Liver (tissue), 3 donors: ENCODE data around the gene C7orf57.

Experiments used
- ATF3 ChIP-seq: IDR thresholded peaks from 2 replicates; pipeline ENCODE4 v1.6.1; 2016; ENCODE audit warnings: antibody characterized with exemption
- EGR1 ChIP-seq, 2 donors: IDR thresholded peaks; 2 replicates each; pipeline ENCODE4 v1.6.1; 2016 to 2018; ENCODE audit warnings: antibody characterized with exemption in 2 of 2, low read depth in 2 of 2
- FOXA1 ChIP-seq: IDR thresholded peaks from 2 replicates; pipeline ENCODE4 v1.6.1; 2016; ENCODE audit warnings: antibody characterized with exemption
- HNF4G ChIP-seq: IDR thresholded peaks from 2 replicates; pipeline ENCODE4 v1.6.1; 2016; ENCODE audit warnings: antibody characterized with exemption
- JUND ChIP-seq, 2 donors: IDR thresholded peaks; 2 replicates each; pipeline ENCODE4 v1.6.1; 2016; ENCODE audit warnings: antibody characterized with exemption in 2 of 2
- RAD21 ChIP-seq, 2 donors: IDR thresholded peaks; 2 replicates each; pipeline ENCODE4 v1.6.1; 2016; ENCODE audit warnings: antibody characterized with exemption in 2 of 2, mild to moderate bottlenecking in 2 of 2
- RXRA ChIP-seq, 2 donors: IDR thresholded peaks; 2 replicates each; pipeline ENCODE4 v1.6.1; 2017 to 2018; ENCODE audit warnings: antibody characterized with exemption in 2 of 2, mild to moderate bottlenecking in 1 of 2
- SP1 ChIP-seq: IDR thresholded peaks from 2 replicates; pipeline ENCODE4 v1.6.1; 2018; ENCODE audit warnings: antibody characterized with exemption, mild to moderate bottlenecking
- TAF1 ChIP-seq: conservative IDR thresholded peaks from 2 replicates; pipeline ENCODE4 v1.6.1; 2016; ENCODE audit warnings: antibody characterized with exemption, mild to moderate bottlenecking
- YY1 ChIP-seq: IDR thresholded peaks from 2 replicates; pipeline ENCODE4 v1.6.1; 2016; ENCODE audit warnings: antibody characterized with exemption, mild to moderate bottlenecking
- ZBTB33 ChIP-seq: IDR thresholded peaks from 2 replicates; pipeline ENCODE4 v1.6.1; 2016; ENCODE audit warnings: antibody characterized with exemption
- TF ChIP-seq, protein P1 (sequence below): fragments of 150-350 bp; IDR thresholded peaks from 2 replicates; pipeline ENCODE4 v1.5.1; 2017; ENCODE audit warnings: improper control_type of control experiment, low read depth, low read length; ENCODE audit not compliant: missing input control
- TF ChIP-seq, protein P2 (sequence below): IDR thresholded peaks from 2 replicates; pipeline ENCODE4 v1.6.1; 2016; ENCODE audit warnings: antibody characterized with exemption, mild to moderate bottlenecking
- TF ChIP-seq, protein P3 (sequence below): IDR thresholded peaks from 2 replicates; pipeline ENCODE4 v1.6.1; 2016; ENCODE audit warnings: antibody characterized with exemption
- donor health status: healthy.
- donor health status: healthy.

DNA sequence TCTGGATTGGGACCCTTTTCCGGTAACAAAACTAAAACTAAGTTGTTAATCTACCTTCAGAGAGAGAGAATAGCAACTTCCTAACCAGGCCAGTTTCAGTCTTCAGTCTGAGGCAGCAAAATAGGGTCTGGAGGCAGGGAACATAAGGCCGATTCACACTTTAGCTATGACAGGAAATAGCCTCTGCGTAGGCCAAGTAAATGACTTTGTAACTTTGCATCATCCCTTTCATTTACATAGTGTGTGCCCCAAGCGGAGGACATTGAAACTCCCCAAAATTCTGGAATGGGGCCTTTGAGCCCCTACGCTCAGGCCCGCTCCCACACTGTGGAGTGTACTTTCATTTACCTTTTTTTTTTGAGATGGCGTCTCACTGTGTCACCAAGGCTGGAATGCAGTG, 52.0 kb downstream of the C7orf57 start:
- TF ChIP-seq, protein P1, sequence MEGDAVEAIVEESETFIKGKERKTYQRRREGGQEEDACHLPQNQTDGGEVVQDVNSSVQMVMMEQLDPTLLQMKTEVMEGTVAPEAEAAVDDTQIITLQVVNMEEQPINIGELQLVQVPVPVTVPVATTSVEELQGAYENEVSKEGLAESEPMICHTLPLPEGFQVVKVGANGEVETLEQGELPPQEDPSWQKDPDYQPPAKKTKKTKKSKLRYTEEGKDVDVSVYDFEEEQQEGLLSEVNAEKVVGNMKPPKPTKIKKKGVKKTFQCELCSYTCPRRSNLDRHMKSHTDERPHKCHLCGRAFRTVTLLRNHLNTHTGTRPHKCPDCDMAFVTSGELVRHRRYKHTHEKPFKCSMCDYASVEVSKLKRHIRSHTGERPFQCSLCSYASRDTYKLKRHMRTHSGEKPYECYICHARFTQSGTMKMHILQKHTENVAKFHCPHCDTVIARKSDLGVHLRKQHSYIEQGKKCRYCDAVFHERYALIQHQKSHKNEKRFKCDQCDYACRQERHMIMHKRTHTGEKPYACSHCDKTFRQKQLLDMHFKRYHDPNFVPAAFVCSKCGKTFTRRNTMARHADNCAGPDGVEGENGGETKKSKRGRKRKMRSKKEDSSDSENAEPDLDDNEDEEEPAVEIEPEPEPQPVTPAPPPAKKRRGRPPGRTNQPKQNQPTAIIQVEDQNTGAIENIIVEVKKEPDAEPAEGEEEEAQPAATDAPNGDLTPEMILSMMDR: no peak
- TF ChIP-seq, protein P2, sequence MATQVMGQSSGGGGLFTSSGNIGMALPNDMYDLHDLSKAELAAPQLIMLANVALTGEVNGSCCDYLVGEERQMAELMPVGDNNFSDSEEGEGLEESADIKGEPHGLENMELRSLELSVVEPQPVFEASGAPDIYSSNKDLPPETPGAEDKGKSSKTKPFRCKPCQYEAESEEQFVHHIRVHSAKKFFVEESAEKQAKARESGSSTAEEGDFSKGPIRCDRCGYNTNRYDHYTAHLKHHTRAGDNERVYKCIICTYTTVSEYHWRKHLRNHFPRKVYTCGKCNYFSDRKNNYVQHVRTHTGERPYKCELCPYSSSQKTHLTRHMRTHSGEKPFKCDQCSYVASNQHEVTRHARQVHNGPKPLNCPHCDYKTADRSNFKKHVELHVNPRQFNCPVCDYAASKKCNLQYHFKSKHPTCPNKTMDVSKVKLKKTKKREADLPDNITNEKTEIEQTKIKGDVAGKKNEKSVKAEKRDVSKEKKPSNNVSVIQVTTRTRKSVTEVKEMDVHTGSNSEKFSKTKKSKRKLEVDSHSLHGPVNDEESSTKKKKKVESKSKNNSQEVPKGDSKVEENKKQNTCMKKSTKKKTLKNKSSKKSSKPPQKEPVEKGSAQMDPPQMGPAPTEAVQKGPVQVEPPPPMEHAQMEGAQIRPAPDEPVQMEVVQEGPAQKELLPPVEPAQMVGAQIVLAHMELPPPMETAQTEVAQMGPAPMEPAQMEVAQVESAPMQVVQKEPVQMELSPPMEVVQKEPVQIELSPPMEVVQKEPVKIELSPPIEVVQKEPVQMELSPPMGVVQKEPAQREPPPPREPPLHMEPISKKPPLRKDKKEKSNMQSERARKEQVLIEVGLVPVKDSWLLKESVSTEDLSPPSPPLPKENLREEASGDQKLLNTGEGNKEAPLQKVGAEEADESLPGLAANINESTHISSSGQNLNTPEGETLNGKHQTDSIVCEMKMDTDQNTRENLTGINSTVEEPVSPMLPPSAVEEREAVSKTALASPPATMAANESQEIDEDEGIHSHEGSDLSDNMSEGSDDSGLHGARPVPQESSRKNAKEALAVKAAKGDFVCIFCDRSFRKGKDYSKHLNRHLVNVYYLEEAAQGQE: no peak
- TF ChIP-seq TAF1 (no peak), ZBTB33 (no peak), YY1 (no peak), HNF4G (no peak), RAD21 (IDR thresholded peaks at IDR 0.05) (no peak), ATF3 (no peak), SP1 (no peak), RXRA (IDR thresholded peaks at IDR 0.05) (no peak), JUND (IDR thresholded peaks at IDR 0.05) (no peak), EGR1 (IDR thresholded peaks at IDR 0.05; ENCODE audit: low read depth in 2 of 2) (no peak), FOXA1 (no peak)
- TF ChIP-seq, protein P3, sequence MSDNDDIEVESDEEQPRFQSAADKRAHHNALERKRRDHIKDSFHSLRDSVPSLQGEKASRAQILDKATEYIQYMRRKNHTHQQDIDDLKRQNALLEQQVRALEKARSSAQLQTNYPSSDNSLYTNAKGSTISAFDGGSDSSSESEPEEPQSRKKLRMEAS: no peak
